IMR-90 (cell line): ENCODE measurements around the gene ZNF780B. TPM values are rescaled to one million over a fixed set of nuclear protein-coding genes. Genes with fewer than 3 reads are reported as not detected.

ENCODE experiments used
- ATAC-seq: fragments of 200-7000 bp; cut with Tn5 transposase; 2 replicates; pipeline ENCODE4 v1.9.1; 2020; ENCODE audit warnings: low read depth, mild to moderate bottlenecking, moderate library complexity
- BruUV-seq: library from RNA; stranded (reverse); fragments of 400-500 nt; replicated peaks from 2 replicates; lab custom pipeline; 2021; lab: Mats Ljungman, UMichigan
- CTCF ChIA-PET: fragments of 300-600 bp; formaldehyde crosslinking; extraction: SDS; loops from one replicate; lab custom pipeline; 2021; ENCODE audit warnings: antibody characterized with exemption; lab: Yijun Ruan, JAX
- POLR2A ChIA-PET: fragments of 300-600 bp; sonication (Branson Sonifier 250); formaldehyde crosslinking; loops from one replicate; lab custom pipeline; 2022; ENCODE audit warnings: antibody characterized with exemption; ENCODE audit not compliant: unreplicated experiment; lab: Charles Lee
- DNase-seq: peaks from one replicate; pipeline ENCODE4 v3.0.0; 2013
- H2AFZ ChIP-seq: replicated peaks from 2 replicates; pipeline ENCODE3; 2013; ENCODE audit warnings: low read length, mild to moderate bottlenecking; ENCODE audit not compliant: poor library complexity
- H2AK5ac ChIP-seq: 2 replicates; pipeline ENCODE4 v1.6.1; 2013; ENCODE audit warnings: low read depth, low read length, inconsistent platforms
- H2AK9ac ChIP-seq: replicated peaks from 2 replicates; pipeline ENCODE3; 2013; ENCODE audit warnings: mild to moderate bottlenecking, low read depth, low read length, moderate library complexity; ENCODE audit not compliant: poor library complexity
- H2BK120ac ChIP-seq: 2 replicates; pipeline ENCODE4 v1.6.1; 2013; ENCODE audit warnings: low read depth, low read length, inconsistent platforms
- H2BK15ac ChIP-seq: 3 replicates; pipeline ENCODE4 v1.6.1; 2013; ENCODE audit warnings: low read depth, low read length, inconsistent platforms
- H2BK20ac ChIP-seq: 2 replicates; pipeline ENCODE4 v1.6.1; 2013; ENCODE audit warnings: low read depth, mild to moderate bottlenecking, inconsistent platforms, low read length, moderate library complexity
- H2BK5ac ChIP-seq: 2 replicates; pipeline ENCODE4 v1.6.1; 2013; ENCODE audit warnings: mild to moderate bottlenecking, low read depth, low read length, inconsistent platforms; ENCODE audit not compliant: poor library complexity, severe bottlenecking
- H3K14ac ChIP-seq: replicated peaks from 2 replicates; pipeline ENCODE4 v1.6.1; 2013; ENCODE audit warnings: low read depth, low read length, inconsistent platforms
- H3K18ac ChIP-seq: 2 replicates; pipeline ENCODE4 v1.6.1; 2013; ENCODE audit warnings: low read depth, low read length, control low read depth
- H3K23ac ChIP-seq: 2 replicates; pipeline ENCODE4 v1.6.1; 2013; ENCODE audit warnings: low read depth, low read length, inconsistent platforms
- H3K27ac ChIP-seq: 2 replicates; pipeline ENCODE4 v1.5.1; 2013; ENCODE audit warnings: mild to moderate bottlenecking, control low read depth, low read length; ENCODE audit not compliant: insufficient read depth
- H3K27me3 ChIP-seq: 2 replicates; pipeline ENCODE4 v1.6.1; 2013; ENCODE audit warnings: low read length; ENCODE audit not compliant: control insufficient read depth, insufficient read depth
- H3K36me3 ChIP-seq: 2 replicates; pipeline ENCODE4 v1.6.1; 2013; ENCODE audit warnings: low read length, mixed read lengths; ENCODE audit not compliant: control insufficient read depth, insufficient read depth
- H3K4ac ChIP-seq: 2 replicates; pipeline ENCODE4 v1.6.1; 2013; ENCODE audit warnings: low read depth, low read length, inconsistent platforms
- H3K4me1 ChIP-seq: 2 replicates; pipeline ENCODE4 v1.6.1; 2013; ENCODE audit warnings: low read length, mixed read lengths; ENCODE audit not compliant: control insufficient read depth, insufficient read depth
- H3K4me2 ChIP-seq: 2 replicates; pipeline ENCODE4 v1.6.1; 2013; ENCODE audit warnings: low read depth, mild to moderate bottlenecking, control low read depth, low read length, moderate library complexity
- H3K4me3 ChIP-seq: 2 replicates; pipeline ENCODE4 v1.5.1; 2013; ENCODE audit warnings: low read depth, mild to moderate bottlenecking, control low read depth, low read length, moderate library complexity; ENCODE audit not compliant: insufficient read depth
- H3K56ac ChIP-seq: 2 replicates; pipeline ENCODE4 v1.6.1; 2013; ENCODE audit warnings: low read length, inconsistent platforms; ENCODE audit not compliant: insufficient read depth; ENCODE audit errors: extremely low read depth
- H3K79me1 ChIP-seq, 2 experiments: 2 replicates each; pipeline ENCODE4 v1.6.1; 2013; ENCODE audit warnings: low read length in 2 of 2, inconsistent platforms in 1 of 2, low read depth in 1 of 2
- H3K9ac ChIP-seq: 2 replicates; pipeline ENCODE4 v1.6.1; 2013; ENCODE audit warnings: low read depth, low read length, control low read depth
- H3K9me1 ChIP-seq: 2 replicates; pipeline ENCODE4 v1.6.1; 2013; ENCODE audit warnings: low read length, inconsistent platforms; ENCODE audit not compliant: insufficient read depth
- H3K9me3 ChIP-seq: 2 replicates; pipeline ENCODE4 v1.6.1; 2013; ENCODE audit warnings: low read length; ENCODE audit not compliant: control insufficient read depth, insufficient read depth
- H4K20me1 ChIP-seq: 2 replicates; pipeline ENCODE4 v1.6.1; 2013; ENCODE audit warnings: low read length, inconsistent platforms; ENCODE audit not compliant: insufficient read depth
- H4K5ac ChIP-seq: 2 replicates; pipeline ENCODE4 v1.6.1; 2013; ENCODE audit warnings: mild to moderate bottlenecking, low read depth, low read length, control low read depth
- H4K8ac ChIP-seq, 2 experiments: 2 replicates each; pipeline ENCODE4 v1.6.1; 2013; ENCODE audit warnings: low read depth in 2 of 2, low read length in 2 of 2, control low read depth in 1 of 2, inconsistent platforms in 1 of 2
- H4K91ac ChIP-seq: 2 replicates; pipeline ENCODE4 v1.6.1; 2013; ENCODE audit warnings: low read depth, low read length, inconsistent platforms; ENCODE audit not compliant: insufficient read depth
- BHLHE40 ChIP-seq: fragments of 150-350 bp; IDR thresholded peaks from 2 replicates; pipeline ENCODE4 v1.6.1; 2016; ENCODE audit warnings: mild to moderate bottlenecking, low read depth, low read length
- CEBPB ChIP-seq: IDR thresholded peaks from 2 replicates; pipeline ENCODE4 v1.6.1; 2012; ENCODE audit warnings: low read depth, low read length, improper control_type of control experiment
- CHD1 ChIP-seq: IDR thresholded peaks from 2 replicates; pipeline ENCODE4 v1.6.1; 2012; ENCODE audit warnings: low read depth, low read length, improper control_type of control experiment
- CTCF ChIP-seq: conservative IDR thresholded peaks from 2 replicates; pipeline ENCODE4 v1.5.1; 2012; ENCODE audit warnings: mild to moderate bottlenecking, low read depth, low read length, improper control_type of control experiment
- ELK1 ChIP-seq: fragments of 150-350 bp; IDR thresholded peaks from 2 replicates; pipeline ENCODE4 v1.6.1; 2016; ENCODE audit warnings: low read depth, mild to moderate bottlenecking, low read length, moderate library complexity, borderline replicate concordance
- FOS ChIP-seq: fragments of 150-350 bp; IDR thresholded peaks from 2 replicates; pipeline ENCODE4 v1.6.1; 2016; ENCODE audit warnings: low read depth, low read length
- MAFK ChIP-seq: IDR thresholded peaks from 2 replicates; pipeline ENCODE4 v1.6.1; 2012; ENCODE audit warnings: low read depth, low read length, improper control_type of control experiment
- MAZ ChIP-seq: IDR thresholded peaks from 2 replicates; pipeline ENCODE4 v1.6.1; 2012; ENCODE audit warnings: low read depth, mild to moderate bottlenecking, low read length, improper control_type of control experiment, moderate library complexity, borderline replicate concordance
- MXI1 ChIP-seq: IDR thresholded peaks from 2 replicates; pipeline ENCODE4 v1.6.1; 2012; ENCODE audit warnings: low read depth, mild to moderate bottlenecking, low read length, moderate library complexity, borderline replicate concordance
- NFE2L2 ChIP-seq: fragments of 150-350 bp; IDR thresholded peaks from 2 replicates; pipeline ENCODE4 v1.6.1; 2016; ENCODE audit warnings: low read depth, mild to moderate bottlenecking, low read length
- POLR2A ChIP-seq: IDR thresholded peaks from 2 replicates; pipeline ENCODE4 v1.6.1; 2012; ENCODE audit warnings: mild to moderate bottlenecking, low read depth, low read length
- RAD21 ChIP-seq: IDR thresholded peaks from 2 replicates; pipeline ENCODE4 v1.6.1; 2012; ENCODE audit warnings: low read length, improper control_type of control experiment
- RCOR1 ChIP-seq: IDR thresholded peaks from 2 replicates; pipeline ENCODE4 v1.6.1; 2012; ENCODE audit warnings: mild to moderate bottlenecking, low read length, improper control_type of control experiment; ENCODE audit not compliant: insufficient replicate concordance
- RFX5 ChIP-seq: IDR thresholded peaks from 2 replicates; pipeline ENCODE4 v1.8.0; 2012; ENCODE audit warnings: low read depth, mild to moderate bottlenecking, low read length, moderate library complexity
- SMC3 ChIP-seq: fragments of 150-350 bp; IDR thresholded peaks from 2 replicates; pipeline ENCODE4 v1.6.1; 2016; ENCODE audit warnings: low read depth, mild to moderate bottlenecking, antibody characterized with exemption, low read length, moderate library complexity
- USF2 ChIP-seq: fragments of 150-350 bp; IDR thresholded peaks from 2 replicates; pipeline ENCODE4 v1.6.1; 2017; ENCODE audit warnings: mild to moderate bottlenecking, antibody characterized with exemption, low read length, low read depth
- WGBS, 2 experiments: methylation state at CpG; one replicate each; pipeline versions ENCODE4 v1.1.5 to v1.1.7; 2013; ENCODE audit warnings: missing lambda C conversion rate in 2 of 2; ENCODE audit not compliant: insufficient read length in 1 of 2; ENCODE audit errors: extremely low coverage in 2 of 2; 5-methylcytosine and 5-hydroxymethylcytosine counted together
- dilution Hi-C: fragments of 300-500 bp; cut with HindIII; formaldehyde crosslinking; loops from one replicate; pipeline ENCODE4 v1.14.3; 2018; ENCODE audit warnings: low sequenced_read_pairs; ENCODE audit not compliant: unreplicated experiment
- in situ Hi-C: fragments of 300-500 bp; cut with MboI; formaldehyde crosslinking; loops from 3 replicates; pipeline ENCODE4 v1.14.3; 2019; ENCODE audit warnings: low sequenced_read_pairs, inconsistent platforms, mixed read lengths
- intact Hi-C: fragments of 100-400 bp; cut with micrococcal nuclease; formaldehyde crosslinking; loops from 2 replicates; pipeline ENCODE4 v1.10.0; 2022
- polyA plus RNA-seq, 3 experiments: library from polyadenylated mRNA; depleted of rRNA; stranded (reverse); fragments of >200 nt; gene quantifications; 2 replicates each; pipeline ENCODE4 v1.2.3, GENCODE V29; 2012; ENCODE audit warnings: low replicate concordance in 1 of 3
- total RNA-seq: library from RNA; depleted of rRNA; stranded (reverse); fragments of >200 nt; gene quantifications from 2 replicates; pipeline ENCODE4 v1.2.3, GENCODE V29; 2012

Gene ZNF780B
- total and polyA plus RNA-seq, 2 of the 4 experiments (the other 2 are of a cell fraction), result 3.7 to 19.9 TPM

GRCh38 chr19:39998501-39998900 lies 57.5 kb downstream of the ZNF780B start:
- dilution Hi-C loops (no loop called here), in situ Hi-C loops (no loop called here), intact Hi-C loops (no loop called here)
- Histone ChIP-seq H3K27ac (no peak overlapping the region), H3K4me2 (no peak overlapping the region), H3K79me1 (peaks cover 14 to 28% of the 10 kb centered on the region in 2 experiments), H2AK5ac (no peak overlapping the region), H2BK15ac (no peak overlapping the region), H3K18ac (no peak overlapping the region), H3K4ac (no peak overlapping the region), H2BK120ac (no peak overlapping the region), H4K8ac (no peak overlapping the region), H2BK5ac (peak overlapping the region; percentile 43), H3K56ac (no peak overlapping the region), H3K27me3 (no peaks in the 10 kb centered on the region), H3K4me1 (peaks cover 5% of the 10 kb centered on the region), H4K20me1 (no peaks in the 10 kb centered on the region), H3K14ac (no peak overlapping the region), H3K9me1 (no peaks in the 10 kb centered on the region; the same call in 1 of the 2 replicates), H2AFZ (no peak overlapping the region), H3K9me3 (no peaks in the 10 kb centered on the region; the same call in 1 of the 2 replicates), H4K91ac (peak overlapping the region; percentile 4; the same call in 1 of the 2 replicates), H3K36me3 (no peaks in the 10 kb centered on the region), H3K4me3 (no peak overlapping the region), H4K5ac (no peak overlapping the region), H3K23ac (no peak overlapping the region), H2BK20ac (no peak overlapping the region), H2AK9ac (no peak overlapping the region), H3K9ac (no peak overlapping the region)
- TF ChIP-seq CHD1, result no peak
- no peak for TF ChIP-seq MXI1
- no peak for TF ChIP-seq MAFK
- TF ChIP-seq USF2, result no peak
- no peak for TF ChIP-seq CEBPB
- no peak for TF ChIP-seq RAD21
- TF ChIP-seq SMC3, result no peak
- TF ChIP-seq BHLHE40, result no peak
- no peak for TF ChIP-seq CTCF
- no peak for TF ChIP-seq NFE2L2
- no peak for TF ChIP-seq ELK1
- TF ChIP-seq RCOR1, result no peak
- no peak for TF ChIP-seq MAZ
- TF ChIP-seq POLR2A, result no peak
- TF ChIP-seq FOS, result no peak
- TF ChIP-seq RFX5, result no peak
- ChIA-PET CTCF (no interaction called here), POLR2A (no interaction called here)
- ATAC-seq (no peak), DNase-seq (peak; percentile 76)
- BruUV-seq, result no TSS peak
- no CpG with 5 or more reads among the region's 4 CpGs for WGBS, 2 experiments
